SK-N-MC (cell line): Measurements from ENCODE around the gene FARSB.
A peak's percentile ranks its signal among the peaks of the same experiment; 100 is the strongest.

Experiments used
- DNase-seq: peaks from one replicate; pipeline ENCODE4 v3.0.0-alpha.2; 2011; ENCODE audit warnings: low read depth, low spot score
- H3K27ac ChIP-seq: fragments of 200-600 bp; sonication (generic); 2 replicates; pipeline ENCODE4 v1.5.1; 2016; ENCODE audit warnings: mixed run types
- H3K36me3 ChIP-seq: fragments of 200-600 bp; sonication (generic); 2 replicates; pipeline ENCODE4 v1.6.1; 2017; ENCODE audit warnings: antibody characterized with exemption, low read length, mixed read lengths; ENCODE audit not compliant: insufficient read depth
- H3K4me3 ChIP-seq: fragments of 200-600 bp; sonication (generic); 2 replicates; pipeline ENCODE4 v1.5.1; 2016
- H3K9ac ChIP-seq: fragments of 200-600 bp; sonication (generic); 2 replicates; pipeline ENCODE4 v1.8.0; 2017; ENCODE audit warnings: mixed run types, mixed read lengths; ENCODE audit not compliant: insufficient read length
- H3K9me3 ChIP-seq: fragments of 200-600 bp; sonication (generic); 2 replicates; pipeline ENCODE4 v1.6.1; 2017; ENCODE audit warnings: low read depth, mild to moderate bottlenecking, antibody characterized with exemption, low read length, moderate library complexity, mixed read lengths
- EZH2 ChIP-seq: fragments of 200-600 bp; sonication (generic); IDR thresholded peaks from one replicate; pipeline ENCODE4 v1.6.1; 2017; ENCODE audit warnings: antibody characterized with exemption
- FOXP2 ChIP-seq: optimal IDR thresholded peaks from 2 replicates; pipeline ENCODE3; 2011; ENCODE audit warnings: mild to moderate bottlenecking, moderate library complexity; ENCODE audit not compliant: insufficient read depth; ENCODE audit errors: extremely low read length, control extremely low read depth
- POLR2AphosphoS5 ChIP-seq: IDR thresholded peaks from 2 replicates; pipeline ENCODE4 v1.6.1; 2012; ENCODE audit warnings: mild to moderate bottlenecking, low read depth, low read length, borderline replicate concordance

Gene FARSB

DNA sequence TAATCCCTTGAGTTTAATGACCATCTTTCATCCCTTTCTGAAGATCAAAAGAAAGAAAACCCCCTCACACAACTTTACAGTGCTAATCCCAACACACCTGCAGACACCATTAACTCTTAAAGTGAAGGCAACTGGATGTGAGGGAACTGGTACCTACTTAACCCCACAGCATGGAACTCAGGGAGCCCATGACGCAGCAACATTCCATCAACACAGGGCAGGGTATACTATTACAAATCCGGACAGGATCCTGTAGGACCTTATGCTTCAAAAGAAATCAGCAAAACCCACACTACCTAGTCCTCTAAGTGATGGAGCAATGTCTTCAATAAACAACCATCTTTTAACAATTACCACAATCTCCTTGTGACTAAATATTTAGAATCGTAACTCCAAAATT, 78.6 kb downstream of the FARSB start:
- TF ChIP-seq POLR2AphosphoS5 = no peak
- peaks cover 32% of the 10 kb centered on the region for H3K36me3 ChIP-seq
- no peak for DNase-seq
- H3K4me3 ChIP-seq = no peak overlapping the region
- no peaks in the 10 kb centered on the region for H3K9me3 ChIP-seq
- H3K9ac ChIP-seq = no peak overlapping the region
- H3K27ac ChIP-seq = no peak overlapping the region

DNA sequence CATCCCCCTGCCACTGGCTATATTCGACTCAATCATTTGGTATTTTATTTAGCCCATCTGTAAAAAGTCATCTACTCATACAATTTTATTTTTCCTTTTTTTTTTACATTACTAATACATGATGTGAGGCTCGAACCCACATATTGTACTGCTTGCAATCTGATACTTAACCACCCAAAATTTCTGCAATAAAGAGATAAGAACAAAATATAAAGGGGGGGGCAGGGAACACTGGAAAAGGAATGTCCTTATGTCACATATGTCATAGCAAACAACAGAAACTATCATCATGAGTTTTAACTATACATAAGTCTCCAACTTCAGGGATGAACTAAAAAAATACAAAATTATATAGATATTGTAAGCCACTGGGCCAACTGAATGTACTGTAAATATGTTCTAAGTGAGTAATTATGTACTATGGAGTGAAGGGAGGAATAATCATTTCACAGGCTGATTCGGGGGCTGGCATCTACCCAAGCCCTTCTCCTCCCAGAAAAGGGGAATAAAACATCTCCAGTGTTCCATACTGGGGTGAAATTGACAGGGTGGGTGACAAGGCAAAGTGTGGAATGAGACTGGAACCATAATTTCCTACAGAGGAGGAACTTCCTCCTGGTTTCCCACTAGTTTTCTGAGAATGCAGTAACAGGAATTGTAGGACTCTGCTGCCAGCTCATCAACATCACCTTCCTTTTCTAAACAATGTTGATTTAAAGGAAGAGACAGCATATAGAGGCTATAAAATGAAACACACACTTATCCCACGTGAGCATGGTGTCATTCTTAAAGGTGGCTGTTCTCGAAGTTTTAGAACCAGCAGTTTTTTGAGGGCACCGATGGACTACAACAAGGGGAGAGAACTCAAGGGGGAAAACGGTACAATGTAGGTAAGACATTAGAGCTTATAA, 79.5 kb downstream of the FARSB start:
- DNase-seq = no peak
- H3K36me3 ChIP-seq = peaks cover 33% of the 10 kb centered on the region
- no peak overlapping the region for H3K9ac ChIP-seq
- no peaks in the 10 kb centered on the region for H3K9me3 ChIP-seq
- TF ChIP-seq EZH2 (no peak), POLR2AphosphoS5 (no peak), FOXP2 (no peak)
- peak overlapping the region; percentile 7; the same call in 1 of the 2 replicates for H3K27ac ChIP-seq
- H3K4me3 ChIP-seq = no peak overlapping the region

DNA sequence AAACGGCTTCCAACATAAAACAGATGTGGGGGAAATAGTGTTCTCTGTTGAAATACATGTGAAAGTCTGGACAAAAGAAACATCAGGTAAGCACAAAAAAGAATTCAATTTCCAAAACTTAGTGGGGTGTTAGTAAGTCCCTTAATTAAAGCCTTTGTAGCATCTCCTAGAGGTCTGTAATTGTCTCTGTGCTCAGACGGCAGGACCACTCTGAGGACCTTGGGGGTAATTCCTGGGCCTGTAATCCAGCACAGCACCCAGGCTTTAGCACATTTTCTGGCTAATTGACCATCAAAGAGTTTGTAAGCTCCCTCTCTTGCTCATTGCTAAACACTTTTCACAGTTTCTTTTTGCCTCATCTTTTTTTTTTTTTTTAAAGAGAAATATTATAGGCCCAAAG, 80.3 kb downstream of the FARSB start:
- Histone ChIP-seq H3K9me3 (no peaks in the 10 kb centered on the region), H3K9ac (no peak overlapping the region), H3K27ac (peak overlapping the region; percentile 89; the same call in 1 of the 2 replicates), H3K36me3 (peaks cover 40% of the 10 kb centered on the region), H3K4me3 (no peak overlapping the region)
- DNase-seq = no peak
- no peak for TF ChIP-seq FOXP2

DNA sequence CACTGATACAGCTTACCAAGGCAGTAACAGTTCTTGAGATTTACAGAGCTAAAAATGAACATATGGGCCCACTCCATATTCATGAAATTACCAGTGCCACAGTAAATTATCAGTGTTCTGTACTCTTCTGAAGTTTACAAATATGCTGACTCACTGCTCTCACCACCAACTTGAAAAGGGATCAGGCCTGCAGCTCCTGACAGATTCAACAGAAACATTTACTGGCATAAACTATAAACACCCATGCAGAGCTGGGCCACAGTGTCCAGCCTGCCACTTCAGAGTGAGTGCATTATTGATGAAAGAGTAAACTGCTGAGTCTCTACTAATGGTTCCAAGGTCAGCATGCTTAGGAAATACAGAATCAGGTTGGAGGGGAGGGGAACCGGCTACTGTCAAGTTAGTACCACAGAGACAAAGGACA, 83.1 kb downstream of the FARSB start:
- TF ChIP-seq EZH2 (no peak), POLR2AphosphoS5 (no peak), FOXP2 (no peak)
- H3K4me3 ChIP-seq = peak overlapping the region; percentile 21; the same call in 1 of the 2 replicates
- peaks cover 31% of the 10 kb centered on the region for H3K36me3 ChIP-seq
- H3K27ac ChIP-seq = peak overlapping the region; percentile 89
- H3K9ac ChIP-seq = peak overlapping the region; percentile 7
- peak; percentile 37 for DNase-seq
- no peaks in the 10 kb centered on the region for H3K9me3 ChIP-seq

DNA sequence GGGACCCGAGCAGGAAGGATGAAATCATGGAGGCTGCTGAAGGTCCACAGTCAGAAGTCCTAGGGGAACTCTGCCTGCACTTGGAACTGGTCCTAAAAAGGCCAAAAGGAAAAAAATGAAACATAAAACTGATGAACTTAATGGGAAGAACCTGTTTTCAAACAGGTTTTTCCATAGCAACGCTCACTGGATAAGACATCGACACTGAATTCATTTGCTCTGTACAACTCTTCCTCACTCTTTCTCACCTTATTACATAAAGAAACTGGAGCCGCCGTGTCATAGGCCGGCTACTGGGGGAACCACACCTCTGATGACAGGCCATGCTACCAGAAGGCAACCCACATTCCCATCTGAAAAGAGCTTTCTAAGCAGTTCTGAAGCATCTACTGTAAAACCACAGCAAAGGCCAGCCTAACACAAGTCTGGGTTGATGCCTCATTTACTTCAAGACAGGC, 83.6 kb downstream of the FARSB start:
- Histone ChIP-seq H3K4me3 (no peak overlapping the region), H3K36me3 (peaks cover 30% of the 10 kb centered on the region), H3K9me3 (no peaks in the 10 kb centered on the region), H3K9ac (no peak overlapping the region), H3K27ac (peak overlapping the region; percentile 89)
- TF ChIP-seq EZH2 = no peak
- TF ChIP-seq POLR2AphosphoS5 = no peak
- no peak for TF ChIP-seq FOXP2
- no peak for DNase-seq

DNA sequence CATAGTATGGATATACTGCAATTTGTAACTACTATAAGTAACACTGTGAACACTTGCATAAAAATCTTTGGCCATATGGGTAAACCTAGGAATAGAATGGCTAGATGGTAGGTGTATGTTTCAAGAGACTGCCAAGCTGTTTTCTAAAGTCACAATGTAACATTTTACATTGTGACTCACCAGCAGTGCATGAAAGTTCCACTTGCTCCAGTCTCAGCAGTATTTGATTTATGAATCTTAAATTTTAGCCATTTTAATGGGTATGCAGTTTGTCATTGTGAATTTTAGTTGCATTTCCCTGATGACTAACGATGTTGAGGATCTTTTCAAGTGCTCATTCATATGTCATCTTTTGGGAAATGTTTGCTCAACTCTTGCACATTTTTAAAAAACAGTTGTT, 86.1 kb downstream of the FARSB start:
- no peaks in the 10 kb centered on the region for H3K9me3 ChIP-seq
- no peak overlapping the region for H3K4me3 ChIP-seq
- no peak overlapping the region for H3K9ac ChIP-seq
- DNase-seq = no peak
- H3K36me3 ChIP-seq = peaks cover 38% of the 10 kb centered on the region
- no peak for TF ChIP-seq POLR2AphosphoS5
- no peak for TF ChIP-seq FOXP2
- no peak for TF ChIP-seq EZH2
- no peak overlapping the region for H3K27ac ChIP-seq

DNA sequence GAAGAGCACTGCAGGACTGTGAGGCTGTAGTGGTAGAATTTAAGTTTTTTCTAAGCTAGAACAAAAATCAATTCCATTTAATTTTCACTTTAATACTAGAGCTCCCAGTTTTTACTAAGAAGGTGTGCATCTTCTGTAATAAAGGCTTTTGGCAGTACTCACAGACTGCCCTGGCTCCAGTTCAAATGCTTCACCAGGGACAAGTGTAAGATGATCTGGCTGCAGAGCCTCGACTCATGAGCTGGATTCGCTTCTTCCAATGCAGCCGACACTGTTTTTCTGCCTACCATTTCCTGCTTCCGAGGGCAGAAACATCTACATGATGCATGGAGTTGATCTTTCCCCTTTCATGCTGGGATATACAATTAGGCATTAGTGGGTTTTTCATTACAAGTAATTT, 87.0 kb downstream of the FARSB start:
- H3K4me3 ChIP-seq = no peak overlapping the region
- H3K9ac ChIP-seq = no peak overlapping the region
- no peak for DNase-seq
- no peaks in the 10 kb centered on the region for H3K9me3 ChIP-seq
- H3K36me3 ChIP-seq = peaks cover 34% of the 10 kb centered on the region
- TF ChIP-seq EZH2 (no peak), FOXP2 (no peak), POLR2AphosphoS5 (no peak)
- H3K27ac ChIP-seq = no peak overlapping the region

DNA sequence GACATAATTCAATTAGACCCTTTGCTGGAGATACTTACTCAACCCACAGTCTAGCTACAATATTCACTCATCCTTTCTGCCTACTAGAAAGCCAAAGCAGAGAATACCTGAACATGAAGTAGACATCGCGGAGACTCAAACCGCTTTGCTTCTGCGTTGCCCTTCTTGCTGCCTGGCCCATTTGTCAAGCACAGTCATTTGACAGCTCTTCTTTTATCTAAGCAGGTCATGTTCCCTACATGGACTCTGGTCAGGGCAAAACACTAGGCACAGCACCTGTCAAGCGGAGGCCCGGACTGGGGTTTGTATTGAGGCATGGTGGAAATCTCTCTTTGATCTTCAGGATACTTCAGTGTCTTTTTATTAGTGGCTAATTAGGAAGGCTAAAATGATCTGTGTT, 89.7 kb downstream of the FARSB start:
- no peaks in the 10 kb centered on the region for H3K9me3 ChIP-seq
- H3K27ac ChIP-seq = no peak overlapping the region
- DNase-seq = no peak
- H3K36me3 ChIP-seq = peaks cover 23% of the 10 kb centered on the region
- no peak overlapping the region for H3K9ac ChIP-seq
- TF ChIP-seq POLR2AphosphoS5 (no peak), EZH2 (no peak), FOXP2 (no peak)
- H3K4me3 ChIP-seq = no peak overlapping the region

DNA sequence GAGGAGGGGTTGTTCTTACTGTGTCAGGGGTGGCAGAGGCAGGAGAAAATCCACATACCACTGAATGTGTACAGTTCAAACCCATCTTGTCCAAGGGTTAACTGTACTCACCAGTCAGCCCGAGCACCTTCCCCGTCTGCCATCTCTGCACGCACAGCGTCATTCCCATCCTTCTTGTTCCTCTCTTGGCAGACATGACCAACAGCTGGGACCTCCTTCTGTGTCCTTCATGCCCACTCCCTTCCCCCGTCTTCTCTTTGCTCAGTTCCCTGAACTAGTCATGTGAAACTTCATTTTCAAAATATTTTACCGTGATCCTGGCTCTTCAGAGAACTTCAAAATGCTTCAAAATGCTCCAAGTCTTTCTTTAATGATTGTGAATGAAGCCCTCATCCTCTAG, 92.0 kb downstream of the FARSB start:
- H3K36me3 ChIP-seq = peaks cover 15% of the 10 kb centered on the region; the same call in 1 of the 2 replicates
- no peak overlapping the region for H3K27ac ChIP-seq
- no peaks in the 10 kb centered on the region for H3K9me3 ChIP-seq
- TF ChIP-seq FOXP2 (no peak), EZH2 (no peak), POLR2AphosphoS5 (no peak)
- DNase-seq = no peak
- no peak overlapping the region for H3K4me3 ChIP-seq
- no peak overlapping the region for H3K9ac ChIP-seq
